Fibroblast of lung (primary cell): ENCODE measurements around the gene MAP3K15. TPM values are rescaled to one million over a fixed set of nuclear protein-coding genes. Genes with fewer than 3 reads are reported as not detected.

ENCODE experiments used
- DNase-seq, 2 donors: peaks; one replicate each; pipeline versions ENCODE4 v3.0.0 to v3.0.0-alpha.2; 2010; ENCODE audit warnings: low read depth in 2 of 2
- H2AFZ ChIP-seq: 2 replicates; pipeline ENCODE4 v1.5.1; 2012; ENCODE audit warnings: low read length, control low read depth, inconsistent platforms
- H3K27ac ChIP-seq: 2 replicates; pipeline ENCODE4 v1.5.1; 2011; ENCODE audit warnings: low read length, control low read depth; ENCODE audit not compliant: insufficient read depth
- H3K27me3 ChIP-seq: 2 replicates; pipeline ENCODE4 v1.5.1; 2011; ENCODE audit warnings: mild to moderate bottlenecking, low read length; ENCODE audit not compliant: control insufficient read depth, insufficient read depth
- H3K36me3 ChIP-seq: 2 replicates; pipeline ENCODE4 v1.5.1; 2011; ENCODE audit warnings: low read length; ENCODE audit not compliant: control insufficient read depth, insufficient read depth
- H3K4me1 ChIP-seq: 2 replicates; pipeline ENCODE4 v1.5.1; 2011; ENCODE audit warnings: low read length; ENCODE audit not compliant: control insufficient read depth, insufficient read depth; ENCODE audit errors: extremely low read depth
- H3K4me2 ChIP-seq: 2 replicates; pipeline ENCODE4 v1.5.1; 2011; ENCODE audit warnings: low read length, control low read depth; ENCODE audit not compliant: insufficient read depth; ENCODE audit errors: extremely low read depth
- H3K4me3 ChIP-seq, 4 experiments: fragments of 200-600 bp in 1 of 4; sonication (generic) in 1 of 4; replicated peaks in 1 of 4; 2 replicates each; pipeline ENCODE4 v1.5.1; 2011 to 2016; ENCODE audit warnings: low read length in 4 of 4, low read depth in 3 of 4, mild to moderate bottlenecking in 3 of 4, control low read depth in 2 of 4, inconsistent platforms in 1 of 4, mixed read lengths in 1 of 4; ENCODE audit not compliant: insufficient read depth in 1 of 4; ENCODE audit errors: control extremely low read depth in 1 of 4
- H3K79me2 ChIP-seq: 2 replicates; pipeline ENCODE4 v1.5.1; 2012; ENCODE audit warnings: mild to moderate bottlenecking, low read length, inconsistent platforms; ENCODE audit not compliant: control insufficient read depth, insufficient read depth
- H3K9ac ChIP-seq: 2 replicates; pipeline ENCODE4 v1.5.1; 2011; ENCODE audit warnings: mild to moderate bottlenecking, low read length, control low read depth; ENCODE audit not compliant: insufficient read depth
- H3K9me3 ChIP-seq: 2 replicates; pipeline ENCODE4 v1.5.1; 2012; ENCODE audit warnings: low read depth, low read length; ENCODE audit not compliant: control insufficient read depth, insufficient read depth
- H4K20me1 ChIP-seq: 2 replicates; pipeline ENCODE4 v1.5.1; 2011; ENCODE audit warnings: low read length; ENCODE audit not compliant: control insufficient read depth, insufficient read depth; ENCODE audit errors: extremely low read depth
- EZH2 ChIP-seq: IDR thresholded peaks from 2 replicates; pipeline ENCODE4 v1.5.1; 2012; ENCODE audit warnings: low read length, control low read depth, mild to moderate bottlenecking; ENCODE audit errors: missing control alignments
- polyA plus RNA-seq, 2 donors: library from polyadenylated mRNA; depleted of rRNA in 1 of 2; stranded (reverse) in 1 of 2; unstranded in 1 of 2; fragments of >200 nt; gene quantifications; 2 replicates each; pipeline ENCODE4 v1.2.1, GENCODE V29; 2011 to 2012; ENCODE audit warnings: missing spikeins in 1 of 2
- total RNA-seq: library from RNA; depleted of rRNA; stranded (reverse); fragments of >200 nt; gene quantifications from 2 replicates; pipeline ENCODE4 v1.2.1, GENCODE V29; 2014
- TF ChIP-seq, protein P1 (sequence below), 2 donors: IDR thresholded peaks in 1 of 2; conservative IDR thresholded peaks in 1 of 2; 1 replicate in 1 of 2; 2 replicates in 1 of 2; pipeline ENCODE4 v1.5.1; 2011 to 2012; ENCODE audit warnings: low read length in 2 of 2, control low read depth in 1 of 2, inconsistent platforms in 1 of 2, low read depth in 1 of 2, mild to moderate bottlenecking in 1 of 2

The MAP3K15 gene
- total and polyA plus RNA-seq, 2 donors (not counting 1 experiment from before 2014, with no cell fraction given) = under 0.01 to 0.14 TPM

DNA sequence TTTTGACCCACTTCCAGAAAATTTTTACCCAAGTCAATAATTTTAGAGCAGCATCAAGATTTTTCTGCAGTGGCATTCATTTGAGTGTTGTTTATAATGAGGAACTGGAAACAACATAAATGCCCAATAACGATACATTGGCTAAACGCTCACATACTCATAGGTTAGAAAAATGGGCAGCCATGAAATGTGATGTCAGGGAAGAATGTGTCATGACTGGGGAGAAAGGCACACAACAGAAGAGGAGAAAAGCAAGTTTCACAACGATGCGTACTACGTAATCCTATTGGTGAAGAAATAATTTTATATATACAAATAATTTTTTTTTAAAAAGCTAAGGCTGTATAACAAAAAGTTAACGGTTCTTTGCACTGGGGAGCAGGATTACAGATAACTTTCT lies 33.6 kb upstream of the MAP3K15 start:
- H3K27me3 ChIP-seq = no peaks in the 10 kb centered on the region
- no peaks in the 10 kb centered on the region for H3K9me3 ChIP-seq
- no peak overlapping the region for H3K9ac ChIP-seq
- TF ChIP-seq, protein P1, sequence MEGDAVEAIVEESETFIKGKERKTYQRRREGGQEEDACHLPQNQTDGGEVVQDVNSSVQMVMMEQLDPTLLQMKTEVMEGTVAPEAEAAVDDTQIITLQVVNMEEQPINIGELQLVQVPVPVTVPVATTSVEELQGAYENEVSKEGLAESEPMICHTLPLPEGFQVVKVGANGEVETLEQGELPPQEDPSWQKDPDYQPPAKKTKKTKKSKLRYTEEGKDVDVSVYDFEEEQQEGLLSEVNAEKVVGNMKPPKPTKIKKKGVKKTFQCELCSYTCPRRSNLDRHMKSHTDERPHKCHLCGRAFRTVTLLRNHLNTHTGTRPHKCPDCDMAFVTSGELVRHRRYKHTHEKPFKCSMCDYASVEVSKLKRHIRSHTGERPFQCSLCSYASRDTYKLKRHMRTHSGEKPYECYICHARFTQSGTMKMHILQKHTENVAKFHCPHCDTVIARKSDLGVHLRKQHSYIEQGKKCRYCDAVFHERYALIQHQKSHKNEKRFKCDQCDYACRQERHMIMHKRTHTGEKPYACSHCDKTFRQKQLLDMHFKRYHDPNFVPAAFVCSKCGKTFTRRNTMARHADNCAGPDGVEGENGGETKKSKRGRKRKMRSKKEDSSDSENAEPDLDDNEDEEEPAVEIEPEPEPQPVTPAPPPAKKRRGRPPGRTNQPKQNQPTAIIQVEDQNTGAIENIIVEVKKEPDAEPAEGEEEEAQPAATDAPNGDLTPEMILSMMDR (conservative IDR thresholded peaks at IDR 0.05 in 1 of 2, IDR thresholded peaks at IDR 0.05 in 1 of 2; ENCODE audit: low read depth in 1 of 2, low read length in 2 of 2) = no peak
- TF ChIP-seq EZH2 = no peak
- H3K79me2 ChIP-seq = no peaks in the 10 kb centered on the region
- H3K4me2 ChIP-seq = no peak overlapping the region
- no peaks in the 10 kb centered on the region for H3K4me1 ChIP-seq
- no peak overlapping the region for H3K4me3 ChIP-seq
- H4K20me1 ChIP-seq = no peaks in the 10 kb centered on the region
- no peak overlapping the region for H2AFZ ChIP-seq
- no peaks in the 10 kb centered on the region for H3K36me3 ChIP-seq
- no peak overlapping the region for H3K27ac ChIP-seq
- DNase-seq = no peak

DNA sequence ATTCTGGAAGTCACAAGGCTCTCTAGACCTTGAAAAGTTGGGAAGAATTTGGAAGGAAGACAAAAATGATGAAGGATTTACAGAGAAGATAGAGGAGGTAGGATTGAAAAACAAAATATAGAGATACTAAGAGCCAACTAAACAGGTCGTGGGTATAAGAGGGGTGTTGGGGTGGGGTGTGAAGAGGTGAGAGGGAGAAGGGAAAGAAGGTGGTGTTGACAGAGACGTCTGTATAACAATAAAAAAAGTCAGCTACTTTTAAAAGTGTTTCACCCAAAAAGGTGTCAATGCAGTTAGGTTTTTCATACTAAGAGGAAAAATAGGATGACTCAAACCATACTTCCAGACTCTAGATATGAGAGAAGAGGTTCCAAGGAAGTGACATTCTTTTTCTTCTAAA lies 33.0 kb upstream of the MAP3K15 start:
- no peaks in the 10 kb centered on the region for H3K27me3 ChIP-seq
- no peak overlapping the region for H2AFZ ChIP-seq
- H4K20me1 ChIP-seq = no peaks in the 10 kb centered on the region
- H3K79me2 ChIP-seq = no peaks in the 10 kb centered on the region
- DNase-seq = no peak
- H3K4me3 ChIP-seq = no peak overlapping the region
- TF ChIP-seq, protein P1 (conservative IDR thresholded peaks at IDR 0.05 in 1 of 2, IDR thresholded peaks at IDR 0.05 in 1 of 2; ENCODE audit: low read depth in 1 of 2, low read length in 2 of 2) = no peak
- no peak for TF ChIP-seq EZH2
- H3K4me2 ChIP-seq = no peak overlapping the region
- no peak overlapping the region for H3K27ac ChIP-seq
- H3K9ac ChIP-seq = no peak overlapping the region
- H3K4me1 ChIP-seq = no peaks in the 10 kb centered on the region
- H3K9me3 ChIP-seq = no peaks in the 10 kb centered on the region
- no peaks in the 10 kb centered on the region for H3K36me3 ChIP-seq

DNA sequence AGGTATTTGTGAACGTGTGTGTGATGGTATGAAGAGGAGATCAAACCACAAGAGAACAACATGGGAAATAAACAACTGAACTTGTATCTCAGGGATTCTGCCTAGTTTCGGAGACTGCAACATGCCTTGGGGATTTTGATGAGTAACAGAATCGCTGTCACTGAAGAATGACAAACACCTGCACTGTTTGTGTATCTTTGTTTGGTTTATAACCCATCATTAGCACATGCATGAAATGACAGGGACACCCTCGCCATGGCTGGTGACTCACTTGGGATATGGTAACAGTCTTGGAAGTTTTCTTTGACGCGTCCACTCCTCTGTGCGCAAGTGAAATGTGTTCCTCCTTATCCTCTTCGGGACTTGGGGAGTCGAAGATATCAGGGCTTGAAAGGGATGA lies 30.3 kb upstream of the MAP3K15 start:
- Histone ChIP-seq H3K9ac (no peak overlapping the region), H3K4me3 (no peak overlapping the region), H3K4me2 (no peak overlapping the region), H3K27me3 (no peaks in the 10 kb centered on the region), H3K9me3 (no peaks in the 10 kb centered on the region), H3K4me1 (no peaks in the 10 kb centered on the region), H3K79me2 (no peaks in the 10 kb centered on the region), H2AFZ (no peak overlapping the region), H3K27ac (no peak overlapping the region), H4K20me1 (no peaks in the 10 kb centered on the region), H3K36me3 (no peaks in the 10 kb centered on the region)
- DNase-seq = no peak
- TF ChIP-seq, protein P1 (conservative IDR thresholded peaks at IDR 0.05 in 1 of 2, IDR thresholded peaks at IDR 0.05 in 1 of 2; ENCODE audit: low read depth in 1 of 2, low read length in 2 of 2) = no peak
- TF ChIP-seq EZH2 = no peak
